Muscle layer of colon (tissue), 2 donors: ENCODE measurements around the gene SLC22A13.

Source experiments
- H3K27ac ChIP-seq: one replicate; pipeline ENCODE4 v1.7.0; 2013; ENCODE audit warnings: low read depth, mild to moderate bottlenecking, low read length, moderate library complexity
- H3K27me3 ChIP-seq, 2 donors: one replicate each; pipeline ENCODE4 v1.7.0; 2013; ENCODE audit warnings: low read length in 2 of 2, mild to moderate bottlenecking in 2 of 2; ENCODE audit not compliant: insufficient read depth in 2 of 2, control insufficient read depth in 1 of 2
- H3K36me3 ChIP-seq: one replicate; pipeline ENCODE4 v1.7.0; 2013; ENCODE audit warnings: mild to moderate bottlenecking, low read length; ENCODE audit not compliant: insufficient read depth
- H3K4me1 ChIP-seq: one replicate; pipeline ENCODE4 v1.7.0; 2013; ENCODE audit warnings: mild to moderate bottlenecking, low read length; ENCODE audit not compliant: insufficient read depth
- H3K4me3 ChIP-seq, 2 donors: one replicate each; pipeline ENCODE4 v1.7.0; 2013; ENCODE audit warnings: low read length in 2 of 2, low read depth in 1 of 2, mild to moderate bottlenecking in 1 of 2, moderate library complexity in 1 of 2
- H3K9ac ChIP-seq: one replicate; pipeline ENCODE4 v1.7.0; 2013; ENCODE audit warnings: low read length
- H3K9me3 ChIP-seq: one replicate; pipeline ENCODE4 v1.7.0; 2013; ENCODE audit warnings: mild to moderate bottlenecking, low read length
- donor health status: abdominal sarcoma.
- donor health status: Adenocarcinoma of cecum.

The SLC22A13 gene

GRCh38 chr3:38266810-38267209, 1.2 kb downstream of the SLC22A13 start:
- Histone ChIP-seq H3K27ac (no peak overlapping the region), H3K36me3 (no peaks in the 10 kb centered on the region), H3K4me1 (no peaks in the 10 kb centered on the region), H3K9ac (no peak overlapping the region), H3K27me3 (no peaks in the 10 kb centered on the region), H3K4me3 (no peak overlapping the region), H3K9me3 (no peaks in the 10 kb centered on the region)

GRCh38 chr3:38267662-38268061, 2.0 kb downstream of the SLC22A13 start:
- H3K9me3 ChIP-seq: no peaks in the 10 kb centered on the region

GRCh38 chr3:38268087-38268486, 2.5 kb downstream of the SLC22A13 start:
- Histone ChIP-seq H3K9me3 (no peaks in the 10 kb centered on the region), H3K4me1 (no peaks in the 10 kb centered on the region), H3K27me3 (no peaks in the 10 kb centered on the region), H3K36me3 (no peaks in the 10 kb centered on the region), H3K4me3 (no peak overlapping the region), H3K9ac (no peak overlapping the region), H3K27ac (no peak overlapping the region)

More at GRCh38 chr3:38267662-38268061, 2.0 kb downstream of the SLC22A13 start:
- Histone ChIP-seq H3K4me3 (no peak overlapping the region), H3K27ac (no peak overlapping the region), H3K36me3 (no peaks in the 10 kb centered on the region), H3K27me3 (no peaks in the 10 kb centered on the region), H3K4me1 (no peaks in the 10 kb centered on the region), H3K9ac (no peak overlapping the region)

- H3K36me3 ChIP-seq: no peaks in the 10 kb centered on the region
- no peak overlapping the region for H3K27ac ChIP-seq
- no peaks in the 10 kb centered on the region for H3K27me3 ChIP-seq
- no peak overlapping the region for H3K9ac ChIP-seq
- no peaks in the 10 kb centered on the region for H3K4me1 ChIP-seq
- no peaks in the 10 kb centered on the region for H3K9me3 ChIP-seq
- no peak overlapping the region for H3K4me3 ChIP-seq
These were observed 2.9 kb downstream of the SLC22A13 start for GRCh38 chr3:38268522-38268921.

- H3K4me3 ChIP-seq: no peak overlapping the region
- H3K27me3 ChIP-seq: no peaks in the 10 kb centered on the region
- no peak overlapping the region for H3K9ac ChIP-seq
- H3K9me3 ChIP-seq: no peaks in the 10 kb centered on the region
- no peaks in the 10 kb centered on the region for H3K4me1 ChIP-seq
- no peaks in the 10 kb centered on the region for H3K36me3 ChIP-seq
- H3K27ac ChIP-seq: no peak overlapping the region
These were observed 5.0 kb downstream of the SLC22A13 start for GRCh38 chr3:38270606-38271005.

GRCh38 chr3:38271553-38271952, 5.9 kb downstream of the SLC22A13 start:
- Histone ChIP-seq H3K36me3 (no peaks in the 10 kb centered on the region), H3K27ac (no peak overlapping the region), H3K4me1 (no peaks in the 10 kb centered on the region), H3K4me3 (no peak overlapping the region), H3K9me3 (no peaks in the 10 kb centered on the region), H3K9ac (no peak overlapping the region), H3K27me3 (no peaks in the 10 kb centered on the region)

GRCh38 chr3:38274864-38275649, 9.4 kb downstream of the SLC22A13 start:
- H3K27me3 ChIP-seq: no peaks in the 10 kb centered on the region
- no peak overlapping the region for H3K4me3 ChIP-seq
- H3K27ac ChIP-seq: no peak overlapping the region
- H3K9me3 ChIP-seq: no peaks in the 10 kb centered on the region
- no peaks in the 10 kb centered on the region for H3K36me3 ChIP-seq
- no peak overlapping the region for H3K9ac ChIP-seq
- H3K4me1 ChIP-seq: no peaks in the 10 kb centered on the region

- Histone ChIP-seq H3K4me1 (no peaks in the 10 kb centered on the region), H3K27ac (no peak overlapping the region)
These were observed 10.0 kb downstream of the SLC22A13 start for GRCh38 chr3:38275658-38276057.

GRCh38 chr3:38276081-38276916, 10.7 kb downstream of the SLC22A13 start:
- no peaks in the 10 kb centered on the region for H3K9me3 ChIP-seq
- H3K4me3 ChIP-seq: no peak overlapping the region
- H3K4me1 ChIP-seq: no peaks in the 10 kb centered on the region
- no peak overlapping the region for H3K27ac ChIP-seq
- no peaks in the 10 kb centered on the region for H3K27me3 ChIP-seq
- no peak overlapping the region for H3K9ac ChIP-seq
- H3K36me3 ChIP-seq: no peaks in the 10 kb centered on the region

More at GRCh38 chr3:38275658-38276057, 10.0 kb downstream of the SLC22A13 start:
- Histone ChIP-seq H3K9ac (no peak overlapping the region), H3K9me3 (no peaks in the 10 kb centered on the region), H3K4me3 (no peak overlapping the region), H3K27me3 (no peaks in the 10 kb centered on the region), H3K36me3 (no peaks in the 10 kb centered on the region)

- Histone ChIP-seq H3K9ac (no peak overlapping the region), H3K36me3 (no peaks in the 10 kb centered on the region), H3K4me3 (no peak overlapping the region)
These were observed 11.5 kb downstream of the SLC22A13 start for GRCh38 chr3:38276917-38277630.

GRCh38 chr3:38278841-38279240, 13.2 kb downstream of the SLC22A13 start:
- Histone ChIP-seq H3K4me3 (no peak overlapping the region), H3K9ac (no peak overlapping the region), H3K36me3 (no peaks in the 10 kb centered on the region), H3K9me3 (no peaks in the 10 kb centered on the region), H3K27me3 (no peaks in the 10 kb centered on the region), H3K27ac (no peak overlapping the region), H3K4me1 (no peaks in the 10 kb centered on the region)

More at GRCh38 chr3:38276917-38277630, 11.5 kb downstream of the SLC22A13 start:
- no peak overlapping the region for H3K27ac ChIP-seq
- H3K4me1 ChIP-seq: no peaks in the 10 kb centered on the region
- no peaks in the 10 kb centered on the region for H3K9me3 ChIP-seq
- no peaks in the 10 kb centered on the region for H3K27me3 ChIP-seq
